Activated T-helper 9 cell treated with anti-CD3 and anti-CD28 coated beads, Interleukin-2, amount 50 U/mL, for 16 hours (primary cell): ENCODE measurements around the gene UBTD1.

Experiments
- DNase-seq: peaks from one replicate; pipeline ENCODE4 v3.0.0-alpha.2; 2020; ENCODE audit warnings: low read depth

Gene UBTD1

GRCh38 chr10:97584798-97585438 lies 86.2 kb downstream of the UBTD1 start:
- no peak for DNase-seq

- no peak for DNase-seq
Observed at GRCh38 chr10:97585439-97585811, 86.7 kb downstream of the UBTD1 start.

- no peak for DNase-seq
Observed at GRCh38 chr10:97587183-97587582, 88.5 kb downstream of the UBTD1 start.

GRCh38 chr10:97589479-97589878 lies 90.8 kb downstream of the UBTD1 start, which contains the start of gene C10orf62:
C10orf62 (plus strand) TSS chr10:97589721; CDS start chr10:97589898, 177 bp downstream.
- DNase-seq = no peak

GRCh38 chr10:97590082-97590747 lies 91.5 kb downstream of the UBTD1 start:
- DNase-seq = no peak

GRCh38 chr10:97590748-97591495 lies 92.2 kb downstream of the UBTD1 start:
- DNase-seq = no peak

- no peak for DNase-seq
Observed at GRCh38 chr10:97593421-97593820, 94.7 kb downstream of the UBTD1 start.

- DNase-seq = no peak
Observed at GRCh38 chr10:97596101-97597082, 97.7 kb downstream of the UBTD1 start.

- no peak for DNase-seq
Observed at GRCh38 chr10:97597778-97598177, 99.1 kb downstream of the UBTD1 start.

- DNase-seq = no peak
Observed at GRCh38 chr10:97598407-97599271, 99.9 kb downstream of the UBTD1 start.

GRCh38 chr10:97599272-97599619 lies 100.5 kb downstream of the UBTD1 start:
- DNase-seq = no peak

GRCh38 chr10:97600616-97601015 lies 101.9 kb downstream of the UBTD1 start:
- DNase-seq = no peak

- DNase-seq = no peak
Observed at GRCh38 chr10:97601268-97602215, 102.8 kb downstream of the UBTD1 start.

GRCh38 chr10:97607095-97607636 lies 108.4 kb downstream of the UBTD1 start:
- no peak for DNase-seq

GRCh38 chr10:97608991-97609561 lies 110.4 kb downstream of the UBTD1 start:
- DNase-seq = no peak

GRCh38 chr10:97611473-97611872 lies 112.7 kb downstream of the UBTD1 start:
- no peak for DNase-seq

- no peak for DNase-seq
Observed at GRCh38 chr10:97612386-97612785, 113.7 kb downstream of the UBTD1 start.

- no peak for DNase-seq
Observed at GRCh38 chr10:97618285-97618684, 119.6 kb downstream of the UBTD1 start.

- no peak for DNase-seq
Observed at GRCh38 chr10:97618733-97619132, 120.0 kb downstream of the UBTD1 start.
